ENCODE data around the gene SLC6A12.

Gene SLC6A12

GRCh38 chr12:180445-180844 is 33.5 kb downstream of the SLC6A12 start:
- Histone ChIP-seq H3K9me3 (ENCODE audit: severe bottlenecking) (no peaks in the 10 kb centered on the region), H3K4me3 (ENCODE audit: severe bottlenecking) (no peak overlapping the region), H3K27ac (ENCODE audit: poor library complexity, severe bottlenecking) (no peak overlapping the region), H3K36me3 (ENCODE audit: low read depth) (no peaks in the 10 kb centered on the region), H3K4me1 (ENCODE audit: insufficient read depth, poor library complexity, severe bottlenecking) (peaks cover 23% of the 10 kb centered on the region), H3K27me3 (ENCODE audit: insufficient read depth, poor library complexity, severe bottlenecking) (no peaks in the 10 kb centered on the region)
- DNase-seq (ENCODE audit: low spot score) = no peak
- no peak for TF ChIP-seq CTCF (IDR thresholded peaks at IDR 0.05; ENCODE audit: poor library complexity, severe bottlenecking)
- no peak for ATAC-seq (ENCODE audit: low read depth)

GRCh38 chr12:179885-180284 is 34.1 kb downstream of the SLC6A12 start:
- Histone ChIP-seq H3K36me3 (ENCODE audit: low read depth) (no peaks in the 10 kb centered on the region), H3K4me3 (ENCODE audit: severe bottlenecking) (no peak overlapping the region), H3K27ac (ENCODE audit: poor library complexity, severe bottlenecking) (no peak overlapping the region), H3K9me3 (ENCODE audit: severe bottlenecking) (no peaks in the 10 kb centered on the region), H3K27me3 (ENCODE audit: insufficient read depth, poor library complexity, severe bottlenecking) (no peaks in the 10 kb centered on the region), H3K4me1 (ENCODE audit: insufficient read depth, poor library complexity, severe bottlenecking) (peaks cover 23% of the 10 kb centered on the region)
- ATAC-seq (ENCODE audit: low read depth) (no peak), DNase-seq (ENCODE audit: low spot score) (no peak)
- TF ChIP-seq CTCF (IDR thresholded peaks at IDR 0.05; ENCODE audit: poor library complexity, severe bottlenecking) = no peak

- Histone ChIP-seq H3K27ac (ENCODE audit: poor library complexity, severe bottlenecking) (no peak overlapping the region), H3K27me3 (ENCODE audit: insufficient read depth, poor library complexity, severe bottlenecking) (no peaks in the 10 kb centered on the region), H3K9me3 (ENCODE audit: severe bottlenecking) (no peaks in the 10 kb centered on the region), H3K36me3 (ENCODE audit: low read depth) (no peaks in the 10 kb centered on the region), H3K4me3 (ENCODE audit: severe bottlenecking) (no peak overlapping the region), H3K4me1 (ENCODE audit: insufficient read depth, poor library complexity, severe bottlenecking) (peaks cover 23% of the 10 kb centered on the region)
- DNase-seq (ENCODE audit: low spot score) (no peak), ATAC-seq (ENCODE audit: low read depth) (no peak)
- no peak for TF ChIP-seq CTCF (IDR thresholded peaks at IDR 0.05; ENCODE audit: poor library complexity, severe bottlenecking)
Measured at GRCh38 chr12:179131-179884, 34.6 kb downstream of the SLC6A12 start.

- H3K27me3 ChIP-seq (ENCODE audit: insufficient read depth, poor library complexity, severe bottlenecking) = no peaks in the 10 kb centered on the region
- ATAC-seq (ENCODE audit: low read depth) = no peak
- H3K36me3 ChIP-seq (ENCODE audit: low read depth) = no peaks in the 10 kb centered on the region
- TF ChIP-seq CTCF (IDR thresholded peaks at IDR 0.05; ENCODE audit: poor library complexity, severe bottlenecking) = no peak
- H3K9me3 ChIP-seq (ENCODE audit: severe bottlenecking) = no peaks in the 10 kb centered on the region
- H3K27ac ChIP-seq (ENCODE audit: poor library complexity, severe bottlenecking) = no peak overlapping the region
- H3K4me3 ChIP-seq (ENCODE audit: severe bottlenecking) = no peak overlapping the region
- no peak for DNase-seq (ENCODE audit: low spot score)
- peaks cover 23% of the 10 kb centered on the region for H3K4me1 ChIP-seq (ENCODE audit: insufficient read depth, poor library complexity, severe bottlenecking)
Measured at GRCh38 chr12:178829-179109, 35.2 kb downstream of the SLC6A12 start.

- peaks cover 23% of the 10 kb centered on the region for H3K4me1 ChIP-seq (ENCODE audit: insufficient read depth, poor library complexity, severe bottlenecking)
- no peaks in the 10 kb centered on the region for H3K36me3 ChIP-seq (ENCODE audit: low read depth)
- ATAC-seq (ENCODE audit: low read depth) = no peak
- no peaks in the 10 kb centered on the region for H3K27me3 ChIP-seq (ENCODE audit: insufficient read depth, poor library complexity, severe bottlenecking)
- no peak for DNase-seq (ENCODE audit: low spot score)
- H3K9me3 ChIP-seq (ENCODE audit: severe bottlenecking) = no peaks in the 10 kb centered on the region
- no peak overlapping the region for H3K4me3 ChIP-seq (ENCODE audit: severe bottlenecking)
- H3K27ac ChIP-seq (ENCODE audit: poor library complexity, severe bottlenecking) = no peak overlapping the region
- no peak for TF ChIP-seq CTCF (IDR thresholded peaks at IDR 0.05; ENCODE audit: poor library complexity, severe bottlenecking)
Measured at GRCh38 chr12:177980-178828, 35.8 kb downstream of the SLC6A12 start.

Measured in RWPE2 (cell line).